HG03280 (cell line): ENCODE data around the gene GLCE.
"Not testable (repeated sequence)": the region's sequence is repeated elsewhere in the genome, so short reads cannot be mapped to it uniquely, and the experiment has no call there.

ENCODE experiments used
- ATAC-seq: cut with Tn5 transposase; IDR thresholded peaks from one replicate; pipeline ENCODE4 v1.9.1; 2021; ENCODE audit warnings: mild to moderate bottlenecking, moderate library complexity; ENCODE audit not compliant: unreplicated experiment

GLCE gene

GRCh38 chr15:69271217-69271616 is 110.8 kb downstream of the GLCE start:
- ATAC-seq: no peak

DNA sequence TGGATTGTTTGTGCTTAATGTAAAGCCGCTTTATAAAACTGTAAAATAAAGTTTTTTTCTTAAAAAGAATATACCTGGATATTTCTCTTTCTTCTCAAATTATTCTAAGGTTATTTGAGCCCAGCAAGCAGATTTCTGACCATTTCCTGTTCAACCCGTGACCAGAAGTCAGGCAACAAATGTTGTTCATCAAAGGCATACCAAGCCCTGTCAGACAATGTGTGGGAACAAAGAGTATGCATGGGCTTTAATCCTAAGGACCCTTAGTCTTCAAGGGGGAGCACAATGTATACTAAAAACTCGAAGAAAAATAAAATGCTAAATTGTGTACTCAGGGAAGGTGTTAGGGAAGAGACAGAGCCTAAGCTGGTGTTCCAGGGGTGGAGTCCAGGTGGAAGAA is 111.7 kb downstream of the GLCE start:
- no peak for ATAC-seq

- no peak for ATAC-seq
These were observed 112.5 kb downstream of the GLCE start for GRCh38 chr15:69272891-69273290.

DNA sequence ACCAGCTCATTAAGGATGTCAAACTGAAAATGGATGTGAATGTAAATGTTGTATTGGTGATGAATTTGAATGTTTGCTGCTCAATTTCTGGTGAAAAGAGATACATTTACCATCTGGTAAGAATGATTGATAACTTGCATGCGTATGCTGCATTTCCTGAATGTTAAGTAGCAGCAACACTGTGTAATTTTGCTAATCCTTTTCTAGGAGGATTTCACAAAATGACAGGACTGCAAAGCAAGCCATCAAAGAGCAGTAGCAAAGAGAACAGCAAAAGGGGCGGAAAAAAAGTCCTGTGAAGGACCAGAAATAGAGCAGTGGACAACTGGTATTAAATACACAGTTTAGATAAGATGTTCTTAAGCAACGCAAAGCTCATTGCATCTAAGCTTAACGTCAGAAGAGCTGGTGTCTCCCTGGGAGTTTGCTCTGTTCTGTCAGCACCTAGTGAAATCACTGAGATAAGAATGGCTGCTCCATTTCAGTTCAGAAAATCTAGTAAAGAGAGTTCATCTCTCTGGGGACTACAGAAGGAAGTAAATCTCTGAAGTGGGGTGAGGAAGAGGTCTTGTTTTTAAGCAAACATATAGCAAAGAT is 114.7 kb downstream of the GLCE start:
- no peak for ATAC-seq

GRCh38 chr15:69275933-69276560 is 115.6 kb downstream of the GLCE start:
- no peak for ATAC-seq

- no peak for ATAC-seq
These were observed 116.9 kb downstream of the GLCE start for GRCh38 chr15:69277316-69277715.

DNA sequence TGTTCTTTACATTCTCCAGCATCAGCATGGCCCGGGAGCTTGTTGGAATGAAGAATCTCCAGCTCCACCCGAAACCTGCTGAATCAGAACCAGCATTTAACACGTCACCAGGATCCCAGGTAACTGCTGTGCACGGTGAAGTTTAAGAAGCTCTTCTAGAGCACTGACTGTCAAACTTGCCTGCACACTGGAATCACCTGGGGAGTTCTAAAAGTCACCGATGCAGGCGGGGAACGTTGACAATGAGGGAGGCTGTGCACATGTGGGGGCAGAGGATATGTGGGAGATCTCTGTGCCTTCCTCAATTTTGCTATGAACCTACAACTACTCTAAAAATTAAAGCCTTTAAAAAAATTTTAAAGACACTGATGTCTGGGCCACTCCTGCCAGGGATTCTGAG is 119.2 kb downstream of the GLCE start:
- ATAC-seq: no peak

DNA sequence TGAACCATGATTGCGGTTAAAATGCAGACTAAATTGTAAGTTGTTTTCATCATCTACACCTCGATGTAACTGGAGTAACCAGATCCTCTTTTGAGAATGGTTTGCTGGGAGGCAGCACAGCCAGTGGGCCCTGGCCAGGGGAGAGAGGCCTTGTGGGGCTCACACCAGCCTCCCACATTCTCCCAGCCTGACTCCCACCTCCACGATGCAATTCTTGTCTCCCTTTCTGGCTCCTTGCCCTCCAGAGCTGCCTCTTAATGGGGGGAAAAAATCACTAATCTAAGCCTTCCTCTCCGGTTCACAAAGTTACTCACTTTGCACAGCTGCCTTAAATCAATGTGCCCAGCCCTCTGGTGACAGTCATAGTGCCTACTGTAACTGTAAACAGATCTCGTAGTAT is 120.3 kb downstream of the GLCE start:
- ATAC-seq: no peak

GRCh38 chr15:69282104-69282743 is 121.8 kb downstream of the GLCE start:
- no peak for ATAC-seq

- ATAC-seq: no peak
These were observed 125.4 kb downstream of the GLCE start for GRCh38 chr15:69285834-69286233.

GRCh38 chr15:69288011-69288410 is 127.6 kb downstream of the GLCE start:
- no peak for ATAC-seq

DNA sequence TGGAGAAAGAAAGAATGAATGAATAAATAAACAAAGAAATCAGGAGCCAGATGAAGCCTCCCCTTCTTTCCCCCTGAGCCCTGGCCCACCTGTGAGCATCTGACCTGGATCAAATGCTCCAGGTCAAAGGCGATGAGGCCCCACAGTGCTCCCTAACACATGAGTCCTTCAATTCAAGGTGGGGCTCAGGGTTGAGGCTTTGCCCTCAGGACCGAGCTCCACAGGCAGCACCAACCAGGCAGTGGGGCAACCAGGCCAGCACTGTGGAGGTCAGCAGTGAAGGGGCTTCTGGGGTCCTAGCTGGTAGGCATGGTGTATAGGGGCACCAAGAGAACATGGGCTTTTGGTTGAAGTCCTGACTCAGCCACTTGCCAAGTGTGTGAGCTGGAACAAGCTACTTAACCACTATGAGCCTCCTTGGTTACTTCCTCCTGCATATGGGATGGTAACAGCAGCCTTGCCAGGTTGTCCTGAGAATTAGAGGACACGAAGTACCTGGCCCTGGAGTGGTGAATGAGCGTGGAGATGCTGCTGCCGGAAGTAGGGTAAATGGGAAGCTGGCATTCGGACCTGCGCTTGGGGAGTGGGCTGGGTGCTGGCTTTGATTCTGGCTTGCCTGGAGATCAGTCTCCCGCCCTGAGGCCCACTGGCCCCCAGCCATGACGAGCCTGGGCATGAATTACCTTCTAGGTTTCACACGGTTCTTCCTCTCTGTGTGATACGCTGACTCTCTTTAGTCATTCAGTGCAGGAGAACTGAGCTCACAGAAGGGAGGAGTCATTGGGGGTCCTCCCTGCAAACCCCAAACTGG is 128.3 kb downstream of the GLCE start:
- no peak for ATAC-seq

GRCh38 chr15:69289342-69290146 is 129.1 kb downstream of the GLCE start:
- ATAC-seq: no peak

- no peak for ATAC-seq
These were observed 130.1 kb downstream of the GLCE start for GRCh38 chr15:69290346-69291164.

- ATAC-seq: not testable (repeated sequence)
These were observed 131.2 kb downstream of the GLCE start for GRCh38 chr15:69291651-69292050.

- no peak for ATAC-seq
These were observed 132.5 kb downstream of the GLCE start for GRCh38 chr15:69292826-69293420.

DNA sequence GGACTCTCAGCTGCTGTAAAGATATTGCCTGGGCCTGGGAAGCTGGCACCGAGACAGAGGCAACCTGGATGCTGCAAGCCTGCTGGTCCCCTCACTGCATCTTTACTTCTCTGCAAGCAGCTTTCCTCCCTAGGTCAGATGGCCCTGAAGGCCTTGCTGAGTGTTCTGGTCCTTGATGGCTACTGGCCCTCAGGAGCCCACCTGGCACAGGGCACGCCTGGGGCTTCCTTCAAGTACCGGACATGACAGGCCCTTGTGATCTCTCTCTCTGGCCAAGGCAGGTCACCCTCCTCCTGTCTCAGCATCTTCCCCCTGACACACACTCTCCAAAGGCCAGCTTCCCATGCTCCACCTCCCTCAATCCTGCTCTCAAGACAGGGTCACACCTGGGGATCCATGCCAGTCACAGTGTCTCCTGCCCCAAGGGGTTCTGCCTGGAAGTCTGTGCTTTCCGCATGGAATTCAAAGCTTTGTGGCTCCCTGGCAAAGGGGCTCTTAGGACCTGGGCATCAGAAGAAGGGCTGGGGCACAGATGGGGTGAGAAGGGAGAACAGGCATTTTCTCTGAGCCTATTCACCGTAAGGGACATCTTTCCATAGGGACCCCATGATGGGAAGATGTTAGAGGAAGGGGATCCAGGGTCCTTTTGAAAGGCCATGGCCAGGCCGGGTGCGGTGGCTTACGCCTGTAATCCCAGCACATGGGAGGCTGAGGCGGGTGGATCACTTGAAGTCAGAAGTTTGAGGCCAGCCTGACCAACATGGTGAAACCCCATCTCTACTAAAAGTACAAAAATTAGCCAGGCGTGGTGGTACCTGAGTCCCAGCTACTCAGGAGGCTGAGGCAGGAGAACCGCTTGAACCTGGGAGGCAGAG is 133.5 kb downstream of the GLCE start:
- no peak for ATAC-seq

- no peak for ATAC-seq
These were observed 136.2 kb downstream of the GLCE start for GRCh38 chr15:69296606-69297005.
